Fibroblast of peridontal ligament (primary cell): Measurements from ENCODE around the gene TBX6.
"Not testable (repeated sequence)": the region's sequence is repeated elsewhere in the genome, so short reads cannot be mapped to it uniquely, and the experiment has no call there.

Experiments
- DNase-seq: peaks from one replicate; pipeline ENCODE4 v3.0.0-alpha.2; 2010; ENCODE audit errors: extremely low read depth

Gene TBX6

DNA sequence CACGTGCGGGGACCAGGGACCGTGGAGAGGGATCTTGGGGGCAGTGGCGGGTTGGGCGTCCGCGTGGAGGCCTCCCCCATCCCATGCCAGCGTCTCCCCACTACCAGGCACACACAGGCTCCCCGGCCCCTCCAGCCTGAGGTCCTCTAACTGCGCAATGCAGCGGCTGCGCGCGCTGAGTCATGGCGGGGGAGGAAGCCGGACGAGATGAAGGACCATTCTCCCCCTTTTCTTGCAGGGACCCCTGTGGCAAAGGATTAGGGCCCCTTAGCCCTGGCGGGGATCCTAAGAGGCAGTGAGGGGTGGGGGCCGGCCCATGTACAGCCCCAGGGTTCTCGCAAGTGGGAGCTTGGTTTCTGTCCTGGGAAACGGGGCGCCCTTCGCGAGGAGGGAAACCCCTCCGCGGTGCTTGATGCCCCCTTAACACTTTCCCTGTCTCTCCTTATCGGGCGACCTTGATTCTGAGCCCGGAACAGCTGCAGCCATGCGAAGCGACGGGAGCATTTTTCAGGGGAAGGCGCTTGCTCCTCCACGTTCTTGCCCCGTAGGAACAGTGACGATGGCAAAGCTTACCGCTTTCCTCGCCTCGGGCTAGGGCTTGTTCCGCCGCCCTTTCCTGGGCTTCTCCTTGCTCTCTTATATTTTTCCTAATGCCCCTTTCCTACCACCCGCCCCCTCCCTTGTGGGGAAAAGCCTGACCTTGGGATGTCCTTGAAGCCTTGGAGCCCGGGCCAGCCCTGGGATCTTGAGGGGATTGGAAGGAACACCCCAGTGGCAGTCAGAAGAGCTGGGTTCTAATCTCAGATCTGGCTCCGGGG, 25.6 kb downstream of the TBX6 start:
- peak; percentile 58 for DNase-seq

DNA sequence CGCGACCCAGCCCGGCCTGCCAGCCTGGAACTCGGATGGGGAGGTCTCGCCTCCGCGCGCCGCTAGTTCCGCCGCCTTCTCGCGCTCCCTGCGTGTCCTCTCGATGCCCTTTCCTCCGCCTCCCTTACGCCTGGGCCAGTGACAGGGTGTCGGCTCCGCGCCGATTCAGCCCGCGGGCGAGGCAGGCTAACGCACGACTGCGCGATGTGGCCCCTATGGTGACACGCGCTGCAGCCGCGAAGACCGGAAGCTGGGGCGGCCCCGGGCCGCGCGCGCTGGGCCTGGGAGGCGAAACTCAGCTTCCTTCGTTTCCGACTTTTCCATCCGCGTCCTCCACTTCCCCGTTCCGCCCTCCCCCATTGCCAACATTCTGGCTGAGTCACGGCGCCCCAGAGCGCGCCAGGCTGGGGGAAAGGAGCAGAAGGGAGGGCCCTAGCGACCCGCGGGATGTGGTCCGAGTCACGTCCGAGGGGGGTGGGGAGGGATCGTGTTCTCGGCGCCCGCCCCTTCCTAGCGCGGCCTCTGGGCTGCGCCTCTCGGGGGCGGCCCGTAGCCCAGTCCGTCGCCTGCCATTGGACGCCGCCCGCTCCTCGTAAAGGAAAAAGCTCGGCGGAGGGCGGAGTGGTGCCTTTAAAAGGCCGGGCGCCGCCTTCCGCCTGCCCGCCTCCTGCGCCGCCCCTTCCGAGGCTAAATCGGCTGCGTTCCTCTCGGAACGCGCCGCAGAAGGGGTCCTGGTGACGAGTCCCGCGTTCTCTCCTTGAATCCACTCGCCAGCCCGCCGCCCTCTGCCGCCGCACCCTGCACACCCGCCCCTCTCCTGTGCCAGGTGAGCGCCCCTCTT, 26.4 kb downstream of the TBX6 start, which contains the start of gene ALDOA:
ALDOA (plus strand) TSS at position 659 of the 841 bp plus-strand sequence. CDS start 1,138 bp downstream, outside the sequence.
- peak; percentile 97 for DNase-seq

DNA sequence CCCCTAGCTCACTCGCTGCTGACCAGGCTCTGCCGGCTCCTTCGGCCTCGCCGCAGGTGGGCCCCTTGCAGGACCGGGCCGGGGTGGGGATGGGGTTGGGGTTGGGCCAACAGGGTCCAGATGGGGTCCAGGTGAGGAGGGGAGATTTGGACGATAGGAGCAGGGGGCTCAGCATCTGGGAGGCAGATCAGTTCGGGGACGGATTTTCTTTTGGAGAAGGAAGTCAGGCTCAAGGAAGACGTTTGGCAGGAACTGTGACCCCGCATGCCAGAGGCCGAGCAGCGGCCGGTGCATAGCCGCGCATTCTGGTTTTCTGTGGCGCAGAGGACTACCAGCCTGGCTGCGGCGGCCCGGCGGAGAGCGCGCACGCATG, 27.0 kb downstream of the TBX6 start:
- DNase-seq: no peak

DNA sequence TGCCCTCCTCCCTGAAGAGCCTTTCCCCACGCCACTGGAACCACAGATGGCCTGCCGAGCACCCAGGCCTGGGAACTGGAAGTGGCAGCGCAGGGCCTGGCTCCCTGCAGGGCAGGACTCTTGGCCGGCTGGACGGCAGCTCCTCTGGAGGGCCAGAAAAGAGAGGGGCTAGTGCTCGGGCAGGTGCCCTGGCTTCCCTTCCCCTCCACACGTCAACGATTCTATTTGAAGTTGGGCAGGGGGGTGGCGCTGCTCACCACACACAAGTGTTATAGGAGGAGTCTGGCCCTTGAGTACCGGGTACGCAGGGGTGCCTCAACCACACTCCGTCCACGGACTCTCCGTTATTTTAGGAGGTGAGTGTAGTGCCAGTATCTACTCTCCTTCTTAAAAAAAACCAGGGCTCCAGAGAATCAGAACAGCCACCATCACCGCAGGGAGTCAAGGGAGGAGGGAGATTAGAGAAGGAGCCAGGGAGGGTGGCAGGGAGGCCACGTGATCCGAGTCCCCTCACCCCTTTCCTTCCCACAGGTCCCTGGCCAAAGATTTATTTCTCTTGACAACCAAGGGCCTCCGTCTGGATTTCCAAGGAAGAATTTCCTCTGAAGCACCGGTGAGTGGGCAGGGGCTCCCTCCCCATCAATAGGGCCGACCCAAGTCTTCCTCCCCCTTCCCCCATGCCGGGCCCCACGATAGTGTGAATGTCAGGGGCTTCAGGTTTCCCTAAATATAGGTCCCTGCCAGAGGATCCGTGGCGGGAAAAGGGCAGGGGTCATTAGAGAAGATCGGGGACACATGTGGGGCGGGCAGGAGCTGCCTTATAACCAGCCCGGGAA, 27.6 kb downstream of the TBX6 start:
- DNase-seq: peak; percentile 49

DNA sequence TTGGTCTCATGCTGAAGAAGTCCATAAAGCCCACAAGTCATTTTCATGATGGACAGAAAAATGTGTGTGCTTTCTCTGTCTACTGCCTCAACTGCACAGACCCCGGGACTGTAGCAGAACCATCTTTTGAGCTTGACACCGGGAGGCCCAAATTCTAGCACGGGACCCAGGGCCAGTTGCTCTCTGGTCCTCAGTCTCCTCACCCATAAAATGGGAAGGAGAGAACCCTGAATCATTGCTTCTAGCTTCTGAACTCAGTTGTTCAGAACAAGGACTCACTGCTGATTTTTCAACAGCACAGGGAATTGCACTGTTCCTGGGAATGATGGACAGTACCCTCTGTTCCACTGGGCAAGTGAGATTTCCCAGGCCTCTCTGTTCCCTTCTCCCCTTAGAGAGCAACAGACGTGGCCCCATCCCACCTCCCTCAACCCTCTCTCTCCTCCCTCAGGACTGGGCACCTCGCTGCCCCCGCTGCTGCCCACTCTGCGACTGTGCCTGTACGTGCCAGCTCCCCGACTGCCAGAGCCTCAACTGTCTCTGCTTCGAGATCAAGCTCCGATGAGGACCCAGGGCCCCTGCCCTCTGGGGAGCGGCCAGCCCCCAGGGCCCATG, 28.3 kb downstream of the TBX6 start:
- no peak for DNase-seq

DNA sequence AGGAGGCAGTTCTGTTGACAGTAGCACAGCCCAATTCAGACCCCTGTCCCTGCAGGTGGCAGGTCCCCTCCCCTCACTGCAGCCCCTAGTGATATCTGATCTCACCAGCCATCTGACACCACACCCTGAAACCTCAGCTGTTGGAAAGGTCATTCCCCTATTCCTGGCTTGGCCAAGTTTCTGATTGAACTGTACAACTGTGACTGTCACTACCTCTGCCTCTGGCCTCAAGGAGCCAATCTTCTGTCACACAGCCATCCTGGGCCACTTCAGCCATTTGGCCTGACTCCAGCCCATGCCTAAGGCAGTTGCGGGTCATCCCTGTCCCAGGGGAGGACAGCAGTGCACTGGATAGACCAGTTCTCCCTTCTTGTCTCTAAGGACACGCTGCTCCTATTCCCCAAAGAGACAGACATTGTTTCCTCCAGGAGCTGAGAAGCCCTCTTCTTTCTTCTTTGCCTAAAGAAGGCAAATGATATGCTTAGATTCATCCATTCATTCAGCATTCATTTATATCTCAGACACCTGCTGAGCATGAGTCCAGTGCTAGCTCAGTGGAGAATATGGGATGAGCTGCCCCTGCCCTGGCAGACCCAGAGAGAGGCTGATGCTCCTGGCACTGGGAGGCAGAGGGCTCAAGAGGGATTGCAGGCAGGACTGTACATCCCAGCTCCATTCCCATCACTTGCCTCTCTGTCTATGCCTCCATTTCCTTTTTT, 30.7 kb downstream of the TBX6 start:
- DNase-seq: no peak

DNA sequence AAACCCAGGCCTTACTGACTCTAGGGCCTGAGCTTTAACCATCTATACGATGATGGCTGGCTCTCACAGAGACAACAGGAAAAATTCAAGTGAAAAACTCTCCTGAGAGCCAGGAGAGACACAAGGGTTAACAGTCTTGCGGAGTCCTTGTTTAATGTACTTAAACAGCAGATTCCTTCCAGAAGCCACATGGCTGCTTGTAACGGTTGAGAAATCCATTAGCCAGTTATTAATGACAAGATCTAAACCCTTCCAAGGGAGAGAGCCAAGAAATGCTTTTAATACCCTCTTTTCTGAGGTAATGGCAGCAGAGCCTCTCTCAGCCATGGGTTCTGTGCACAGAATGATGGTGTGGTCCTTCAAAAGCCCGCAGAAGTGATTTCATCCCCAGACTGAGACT, 31.4 kb downstream of the TBX6 start:
- DNase-seq: no peak

DNA sequence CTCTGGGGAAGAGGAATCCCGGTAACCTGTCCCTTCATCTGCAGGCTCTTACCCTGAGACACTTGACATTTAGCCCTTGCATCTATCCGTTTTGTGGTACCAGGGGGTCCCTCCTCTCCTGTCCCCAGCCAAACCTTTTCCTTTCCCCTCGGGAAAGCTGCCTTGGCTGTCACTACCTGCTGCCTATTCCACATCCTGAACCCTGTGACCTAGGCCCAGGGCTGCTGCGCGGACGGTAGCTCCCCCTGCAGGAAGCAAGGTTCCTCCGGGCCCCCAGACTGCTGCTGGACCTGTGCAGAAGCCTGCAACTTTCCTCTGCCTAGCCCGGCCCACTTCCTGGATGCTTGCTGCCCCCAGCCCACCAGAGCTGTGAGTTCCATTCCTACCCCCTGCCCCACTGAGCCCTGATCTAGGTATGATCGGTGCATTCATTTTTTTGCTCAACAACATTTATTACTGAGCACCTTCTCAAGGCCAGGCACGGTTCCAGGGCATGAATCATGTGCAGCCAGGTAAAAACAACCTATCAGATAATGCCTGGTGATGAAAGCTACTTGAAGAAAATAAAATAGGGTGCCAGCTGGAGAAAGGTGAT, 36.7 kb downstream of the TBX6 start:
- no peak for DNase-seq

DNA sequence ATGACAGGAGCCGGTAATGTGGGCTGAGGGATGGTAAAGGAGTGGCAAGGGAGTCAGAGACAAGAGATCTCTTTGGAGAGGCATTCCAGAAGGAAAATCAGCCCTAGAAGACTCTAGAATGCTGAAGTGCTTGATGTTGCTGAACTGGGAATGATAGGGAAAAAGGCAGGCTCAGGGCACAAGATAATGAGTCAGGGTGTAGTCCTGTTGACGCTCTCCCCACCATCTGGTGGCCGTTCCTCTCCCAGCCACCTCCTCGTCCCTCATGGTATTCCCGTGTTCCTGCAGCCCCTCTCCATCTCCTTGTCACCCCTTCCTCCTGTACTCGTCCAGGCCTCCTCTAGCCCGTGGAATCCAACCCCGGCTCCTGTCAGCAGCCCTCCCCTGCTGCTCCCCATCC, 37.3 kb downstream of the TBX6 start:
- DNase-seq: no peak

DNA sequence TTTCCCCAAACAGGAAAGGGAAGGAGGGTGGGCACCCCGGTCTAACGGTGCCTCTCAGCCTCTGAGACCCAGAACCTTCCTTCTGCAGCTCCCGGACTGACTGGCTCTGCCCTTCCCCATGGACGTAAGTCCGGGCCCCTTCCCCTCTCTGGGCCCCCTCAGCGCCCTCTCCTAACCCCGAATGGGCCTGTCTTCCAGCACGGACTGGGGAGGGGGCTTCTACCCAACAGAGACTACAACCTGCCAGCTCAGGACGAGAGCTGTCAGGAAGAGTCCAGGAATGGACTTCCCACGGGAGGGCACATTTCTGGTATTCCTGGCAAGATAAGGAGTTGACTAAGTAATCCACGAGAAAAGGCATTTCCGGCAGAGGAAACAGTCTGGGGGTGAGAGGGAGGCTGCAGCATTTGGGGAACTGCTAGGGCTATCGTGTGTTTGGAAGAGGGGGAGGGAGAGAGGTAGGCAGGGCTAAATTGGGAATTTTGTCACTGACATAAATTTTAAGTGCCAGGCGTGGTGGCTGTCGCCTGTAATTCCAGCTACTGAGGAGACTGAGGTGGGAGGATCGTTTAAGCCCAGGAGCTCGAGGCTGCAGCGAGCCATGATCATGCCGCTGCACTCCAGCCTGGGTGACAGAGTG, 38.2 kb downstream of the TBX6 start:
- DNase-seq: no peak

DNA sequence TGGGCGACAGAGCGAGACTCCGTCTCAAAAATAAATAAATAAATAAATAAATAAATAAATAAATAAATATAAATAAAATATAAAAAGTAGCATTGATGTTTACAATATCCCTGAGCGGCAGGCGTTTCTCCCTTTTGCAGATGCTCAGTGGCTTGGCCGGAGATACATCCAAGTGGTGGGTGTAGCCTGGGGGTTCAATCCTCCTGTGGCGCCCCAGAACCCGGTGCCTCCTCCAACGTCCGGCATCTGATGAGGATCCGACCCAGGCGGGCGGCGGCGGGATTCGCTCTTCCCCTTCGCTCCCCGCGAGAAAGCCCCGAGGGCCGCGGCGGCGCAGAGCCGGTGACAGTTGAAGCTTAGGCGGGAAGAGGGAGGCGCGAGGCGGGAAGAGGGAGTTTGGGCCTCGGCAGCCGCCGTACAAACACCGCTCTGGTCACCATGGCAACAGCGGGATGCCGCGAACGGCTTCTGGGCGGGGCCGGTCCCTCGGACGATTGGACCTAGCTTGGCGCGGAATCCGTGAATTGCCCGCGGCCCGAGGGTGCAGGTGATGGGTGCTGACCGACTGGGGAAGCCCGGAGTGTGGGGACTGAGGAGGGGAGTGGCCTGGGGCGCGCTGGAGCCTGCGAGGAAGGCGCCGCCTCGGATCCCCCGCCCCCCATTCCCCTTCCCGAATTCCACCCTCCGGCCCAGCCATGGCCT, 38.9 kb downstream of the TBX6 start:
- DNase-seq: peak; percentile 86

DNA sequence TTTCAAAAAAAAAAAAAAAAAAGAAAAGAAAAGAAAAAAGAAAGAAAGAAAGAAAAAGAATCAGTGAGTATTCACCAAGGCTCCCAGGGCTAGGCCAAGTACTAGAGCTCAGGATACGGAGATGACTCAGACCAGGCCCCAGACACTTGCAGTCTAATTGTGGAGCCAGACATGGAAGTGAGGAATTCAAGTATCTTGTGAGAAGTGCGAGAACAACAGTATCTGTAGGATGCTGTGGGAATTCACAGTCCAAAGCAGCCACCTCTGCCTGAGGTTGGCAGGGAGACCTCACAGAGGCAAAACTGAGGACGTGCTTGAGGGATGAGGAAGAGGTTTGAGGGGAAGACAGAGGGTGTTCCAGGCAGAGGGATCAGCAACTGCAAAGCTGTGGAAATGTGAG, 40.2 kb downstream of the TBX6 start:
- DNase-seq: peak; percentile 37

DNA sequence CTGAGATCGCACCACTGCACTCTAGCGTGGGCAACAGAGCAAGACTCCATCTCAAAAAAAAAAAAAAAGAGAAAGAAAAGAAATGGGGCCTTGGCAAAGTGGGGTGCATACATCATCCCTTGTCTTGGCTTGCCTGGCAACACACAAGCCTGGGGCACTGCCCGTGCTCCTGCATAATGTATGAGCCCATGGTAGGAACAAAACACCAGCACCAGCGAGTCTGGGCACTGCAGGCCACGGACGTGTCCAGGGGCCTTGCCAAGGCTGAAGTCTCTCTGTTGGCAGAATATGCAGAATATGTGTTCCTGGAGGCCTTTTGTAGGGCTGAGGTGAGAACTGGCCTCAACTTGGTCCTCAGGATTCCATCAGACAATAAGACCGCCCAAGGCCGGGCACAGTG, 41.9 kb downstream of the TBX6 start:
- DNase-seq: no peak

DNA sequence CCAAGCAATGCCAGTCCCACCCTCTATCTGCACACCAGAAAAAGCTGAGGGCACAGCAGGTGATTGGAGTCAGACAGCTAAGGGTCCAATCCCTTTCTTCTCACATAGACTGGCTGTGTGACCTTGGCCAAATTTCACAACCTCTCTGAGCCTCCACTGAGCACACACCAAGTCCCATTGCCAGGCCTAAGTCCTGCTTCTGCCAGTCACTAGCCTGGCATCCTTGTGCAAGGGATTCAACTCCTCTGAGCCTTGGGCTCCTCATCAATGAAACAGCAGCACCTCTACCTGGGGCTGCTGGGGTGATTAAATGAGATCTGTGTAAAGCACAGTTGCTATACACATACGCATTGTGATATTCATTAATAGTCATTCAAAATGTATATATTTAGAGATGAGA, 45.1 kb downstream of the TBX6 start:
- no peak for DNase-seq

DNA sequence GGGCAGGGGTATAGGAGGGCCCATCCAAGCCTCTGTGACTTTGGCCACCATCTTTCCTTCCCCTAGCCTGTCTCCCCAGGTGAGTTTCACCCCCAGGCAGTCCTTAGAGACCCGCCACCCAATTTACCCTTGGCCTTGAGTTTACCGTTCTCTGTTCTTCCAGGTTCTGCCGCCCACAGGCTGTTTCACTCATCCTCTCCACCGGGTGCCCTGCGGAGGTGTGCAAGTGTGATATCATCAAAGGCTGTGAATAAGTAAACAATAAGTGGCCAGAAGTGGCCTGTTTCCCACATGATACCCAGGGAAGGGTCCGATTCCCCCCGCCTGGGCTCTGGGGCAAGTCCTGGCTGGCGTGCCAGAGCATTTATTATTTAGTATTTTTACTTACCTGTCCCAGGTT, 45.5 kb downstream of the TBX6 start:
- no peak for DNase-seq

DNA sequence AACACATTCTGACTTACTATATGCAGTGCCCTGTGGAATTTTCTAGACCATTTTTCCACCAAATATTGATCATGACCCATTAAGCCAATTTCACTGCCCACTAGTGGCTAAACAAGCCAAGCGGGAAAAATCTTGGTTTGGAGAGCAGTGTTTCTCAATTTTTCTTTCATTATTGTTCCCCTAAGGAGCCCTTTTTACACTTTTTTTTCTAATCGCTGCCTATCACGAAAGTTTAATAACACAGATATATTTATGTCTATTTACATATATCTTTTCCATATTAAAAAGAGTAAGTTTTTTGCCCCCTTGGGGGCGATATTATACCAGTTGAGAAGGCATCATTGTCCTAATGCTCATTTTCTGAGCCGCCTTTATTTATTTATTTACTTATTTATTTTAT, 49.9 kb downstream of the TBX6 start:
- peak; percentile 67 for DNase-seq

DNA sequence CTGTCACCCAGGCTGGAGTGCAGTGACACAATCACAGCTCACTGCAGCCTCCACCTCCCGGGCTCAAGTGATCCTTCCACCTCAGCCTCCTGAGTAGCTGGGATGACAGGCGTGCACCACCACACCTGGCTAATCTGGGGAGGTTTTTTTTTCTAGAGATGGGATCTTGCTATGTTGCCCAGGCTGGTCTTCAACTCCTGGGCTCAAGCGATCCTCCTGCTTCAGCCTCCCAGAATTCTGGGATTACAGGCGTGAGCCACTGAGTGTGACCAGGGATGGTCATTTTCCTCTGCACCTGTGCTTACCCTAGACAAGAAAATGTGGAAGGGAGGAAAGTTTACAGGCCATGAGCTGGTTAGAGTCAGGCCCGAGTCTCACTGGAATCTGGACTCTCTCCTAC, 51.0 kb downstream of the TBX6 start:
- not testable (repeated sequence) for DNase-seq

DNA sequence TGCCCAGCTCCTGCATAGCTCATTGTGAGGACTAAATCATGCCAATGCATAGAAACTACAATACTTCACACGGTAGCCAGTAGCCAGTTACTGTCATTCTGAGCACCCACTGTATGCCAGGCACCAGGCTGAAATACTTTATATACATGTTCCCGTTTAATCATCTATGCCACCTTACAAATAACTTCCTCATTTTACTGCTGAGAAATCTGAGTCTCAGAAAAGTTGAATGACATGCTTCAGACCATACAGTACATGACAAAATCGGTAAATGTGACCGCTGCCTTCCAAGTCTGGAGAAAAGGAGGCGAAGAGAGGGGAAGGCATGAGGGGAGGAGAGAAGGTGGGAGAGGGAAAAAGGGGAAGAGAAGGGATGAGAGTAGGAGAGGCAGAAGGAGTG, 51.5 kb downstream of the TBX6 start:
- DNase-seq: no peak
